ENCODE data around the gene PRPF38B.

Gene PRPF38B

GRCh38 chr1:108742253-108742652 lies 50.1 kb downstream of the PRPF38B start:
- no peak overlapping the region for H3K27ac ChIP-seq (ENCODE audit: low read depth in 2 of 2, low read length in 2 of 2)
- no peaks in the 10 kb centered on the region for H3K9me3 ChIP-seq (ENCODE audit: control insufficient read depth in 2 of 2, low read length in 2 of 2)
- H3K36me3 ChIP-seq (ENCODE audit: control insufficient read depth in 2 of 2, insufficient read depth in 2 of 2, low read length in 2 of 2), result no peaks in the 10 kb centered on the region
- no peak overlapping the region for H3K4me3 ChIP-seq (ENCODE audit: low read length in 2 of 2)
- H3K9ac ChIP-seq (ENCODE audit: low read depth in 1 of 2, low read length in 2 of 2), result no peak overlapping the region
- no peaks in the 10 kb centered on the region for H3K4me1 ChIP-seq (ENCODE audit: control insufficient read depth in 2 of 2, insufficient read depth in 2 of 2, low read length in 2 of 2)
- no peaks in the 10 kb centered on the region for H3K27me3 ChIP-seq (ENCODE audit: control insufficient read depth in 2 of 2, insufficient read depth in 2 of 2, low read length in 2 of 2)

GRCh38 chr1:108745980-108746381 lies 53.9 kb downstream of the PRPF38B start:
- Histone ChIP-seq H3K9ac (ENCODE audit: low read depth in 1 of 2, low read length in 2 of 2) (peak overlapping the region in 1 of 2 donors; percentile 13), H3K27me3 (ENCODE audit: control insufficient read depth in 2 of 2, insufficient read depth in 2 of 2, low read length in 2 of 2) (no peaks in the 10 kb centered on the region), H3K27ac (ENCODE audit: low read depth in 2 of 2, low read length in 2 of 2) (peak overlapping the region; percentile 96 to 99), H3K36me3 (ENCODE audit: control insufficient read depth in 2 of 2, insufficient read depth in 2 of 2, low read length in 2 of 2) (no peaks in the 10 kb centered on the region), H3K4me1 (ENCODE audit: control insufficient read depth in 2 of 2, insufficient read depth in 2 of 2, low read length in 2 of 2) (peaks cover 0 to 6% of the 10 kb centered on the region in 2 donors), H3K9me3 (ENCODE audit: control insufficient read depth in 2 of 2, low read length in 2 of 2) (no peaks in the 10 kb centered on the region), H3K4me3 (ENCODE audit: low read length in 2 of 2) (peak overlapping the region; percentile 5 to 48)

- Histone ChIP-seq H3K36me3 (ENCODE audit: control insufficient read depth in 2 of 2, insufficient read depth in 2 of 2, low read length in 2 of 2) (no peaks in the 10 kb centered on the region), H3K27me3 (ENCODE audit: control insufficient read depth in 2 of 2, insufficient read depth in 2 of 2, low read length in 2 of 2) (no peaks in the 10 kb centered on the region), H3K4me1 (ENCODE audit: control insufficient read depth in 2 of 2, insufficient read depth in 2 of 2, low read length in 2 of 2) (peaks cover 0 to 6% of the 10 kb centered on the region in 2 donors), H3K27ac (ENCODE audit: low read depth in 2 of 2, low read length in 2 of 2) (peak within 1 kb of the TSS; percentile 96 to 99), H3K9ac (ENCODE audit: low read depth in 1 of 2, low read length in 2 of 2) (peak within 1 kb of the TSS; percentile 83 to 96), H3K9me3 (ENCODE audit: control insufficient read depth in 2 of 2, low read length in 2 of 2) (no peaks in the 10 kb centered on the region), H3K4me3 (ENCODE audit: low read length in 2 of 2) (peak within 1 kb of the TSS; percentile 91 to 95)
Measured at GRCh38 chr1:108746382-108747170, 54.5 kb downstream of the PRPF38B start, which contains the start of gene STXBP3. TSS of gene STXBP3 (plus strand) at chr1:108746674. CDS start at chr1:108746738, 64 bp downstream.

- peaks cover 0 to 6% of the 10 kb centered on the region in 2 donors for H3K4me1 ChIP-seq (ENCODE audit: control insufficient read depth in 2 of 2, insufficient read depth in 2 of 2, low read length in 2 of 2)
- no peaks in the 10 kb centered on the region for H3K9me3 ChIP-seq (ENCODE audit: control insufficient read depth in 2 of 2, low read length in 2 of 2)
- H3K9ac ChIP-seq (ENCODE audit: low read depth in 1 of 2, low read length in 2 of 2), result peak overlapping the region; percentile 83 to 96
- H3K4me3 ChIP-seq (ENCODE audit: low read length in 2 of 2), result peak overlapping the region; percentile 91 to 95
- peaks cover 2% of the 10 kb centered on the region in 2 donors for H3K36me3 ChIP-seq (ENCODE audit: control insufficient read depth in 2 of 2, insufficient read depth in 2 of 2, low read length in 2 of 2)
- H3K27ac ChIP-seq (ENCODE audit: low read depth in 2 of 2, low read length in 2 of 2), result peak overlapping the region; percentile 96 to 99
- no peaks in the 10 kb centered on the region for H3K27me3 ChIP-seq (ENCODE audit: control insufficient read depth in 2 of 2, insufficient read depth in 2 of 2, low read length in 2 of 2)
Measured at GRCh38 chr1:108747171-108747850, 55.2 kb downstream of the PRPF38B start.

GRCh38 chr1:108747898-108748297 lies 55.8 kb downstream of the PRPF38B start:
- H3K4me1 ChIP-seq (ENCODE audit: control insufficient read depth in 2 of 2, insufficient read depth in 2 of 2, low read length in 2 of 2), result peaks cover 0 to 6% of the 10 kb centered on the region in 2 donors
- H3K4me3 ChIP-seq (ENCODE audit: low read length in 2 of 2), result peak overlapping the region in 1 of 2 donors; percentile 95
- no peak overlapping the region for H3K27ac ChIP-seq (ENCODE audit: low read depth in 2 of 2, low read length in 2 of 2)
- no peaks in the 10 kb centered on the region for H3K27me3 ChIP-seq (ENCODE audit: control insufficient read depth in 2 of 2, insufficient read depth in 2 of 2, low read length in 2 of 2)
- H3K36me3 ChIP-seq (ENCODE audit: control insufficient read depth in 2 of 2, insufficient read depth in 2 of 2, low read length in 2 of 2), result peaks cover 7 to 8% of the 10 kb centered on the region in 2 donors
- H3K9me3 ChIP-seq (ENCODE audit: control insufficient read depth in 2 of 2, low read length in 2 of 2), result no peaks in the 10 kb centered on the region
- H3K9ac ChIP-seq (ENCODE audit: low read depth in 1 of 2, low read length in 2 of 2), result peak overlapping the region in 1 of 2 donors; percentile 83

- Histone ChIP-seq H3K9ac (ENCODE audit: low read depth in 1 of 2, low read length in 2 of 2) (no peak overlapping the region), H3K9me3 (ENCODE audit: control insufficient read depth in 2 of 2, low read length in 2 of 2) (no peaks in the 10 kb centered on the region), H3K27me3 (ENCODE audit: control insufficient read depth in 2 of 2, insufficient read depth in 2 of 2, low read length in 2 of 2) (no peaks in the 10 kb centered on the region), H3K36me3 (ENCODE audit: control insufficient read depth in 2 of 2, insufficient read depth in 2 of 2, low read length in 2 of 2) (peaks cover 12 to 15% of the 10 kb centered on the region in 2 donors), H3K4me1 (ENCODE audit: control insufficient read depth in 2 of 2, insufficient read depth in 2 of 2, low read length in 2 of 2) (peaks cover 0 to 6% of the 10 kb centered on the region in 2 donors), H3K4me3 (ENCODE audit: low read length in 2 of 2) (no peak overlapping the region), H3K27ac (ENCODE audit: low read depth in 2 of 2, low read length in 2 of 2) (no peak overlapping the region)
Measured at GRCh38 chr1:108749081-108749480, 57.0 kb downstream of the PRPF38B start.

GRCh38 chr1:108750476-108751181 lies 58.5 kb downstream of the PRPF38B start:
- Histone ChIP-seq H3K27ac (ENCODE audit: low read depth in 2 of 2, low read length in 2 of 2) (no peak overlapping the region), H3K4me3 (ENCODE audit: low read length in 2 of 2) (no peak overlapping the region), H3K9me3 (ENCODE audit: control insufficient read depth in 2 of 2, low read length in 2 of 2) (no peaks in the 10 kb centered on the region), H3K27me3 (ENCODE audit: control insufficient read depth in 2 of 2, insufficient read depth in 2 of 2, low read length in 2 of 2) (no peaks in the 10 kb centered on the region), H3K9ac (ENCODE audit: low read depth in 1 of 2, low read length in 2 of 2) (no peak overlapping the region), H3K36me3 (ENCODE audit: control insufficient read depth in 2 of 2, insufficient read depth in 2 of 2, low read length in 2 of 2) (peaks cover 20 to 29% of the 10 kb centered on the region in 2 donors), H3K4me1 (ENCODE audit: control insufficient read depth in 2 of 2, insufficient read depth in 2 of 2, low read length in 2 of 2) (peaks cover 0 to 6% of the 10 kb centered on the region in 2 donors)

Measured in mucosa of rectum (tissue), 2 donors.